ENCODE measurements around the gene GSTA4.

GSTA4 gene

DNA sequence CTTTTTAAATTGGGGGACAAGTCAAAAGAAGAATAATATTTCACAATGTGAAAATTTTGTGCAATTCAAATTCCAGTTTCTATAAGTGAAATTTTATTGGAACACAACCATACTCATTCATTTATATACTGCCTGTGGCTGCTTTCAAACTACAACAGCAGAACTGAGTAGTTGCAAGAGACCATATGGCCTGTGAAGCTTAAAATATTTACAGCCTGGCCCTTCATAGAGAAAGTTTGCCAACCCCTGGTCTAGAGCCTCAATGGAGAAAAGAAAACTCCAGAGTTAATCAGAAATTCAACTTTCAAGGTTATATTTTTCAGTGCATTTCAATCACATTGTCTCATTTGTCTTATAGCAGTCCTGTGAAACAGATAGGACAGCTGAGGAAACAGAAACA lies 43.5 kb upstream of the GSTA4 start:
- TF ChIP-seq, protein P1, sequence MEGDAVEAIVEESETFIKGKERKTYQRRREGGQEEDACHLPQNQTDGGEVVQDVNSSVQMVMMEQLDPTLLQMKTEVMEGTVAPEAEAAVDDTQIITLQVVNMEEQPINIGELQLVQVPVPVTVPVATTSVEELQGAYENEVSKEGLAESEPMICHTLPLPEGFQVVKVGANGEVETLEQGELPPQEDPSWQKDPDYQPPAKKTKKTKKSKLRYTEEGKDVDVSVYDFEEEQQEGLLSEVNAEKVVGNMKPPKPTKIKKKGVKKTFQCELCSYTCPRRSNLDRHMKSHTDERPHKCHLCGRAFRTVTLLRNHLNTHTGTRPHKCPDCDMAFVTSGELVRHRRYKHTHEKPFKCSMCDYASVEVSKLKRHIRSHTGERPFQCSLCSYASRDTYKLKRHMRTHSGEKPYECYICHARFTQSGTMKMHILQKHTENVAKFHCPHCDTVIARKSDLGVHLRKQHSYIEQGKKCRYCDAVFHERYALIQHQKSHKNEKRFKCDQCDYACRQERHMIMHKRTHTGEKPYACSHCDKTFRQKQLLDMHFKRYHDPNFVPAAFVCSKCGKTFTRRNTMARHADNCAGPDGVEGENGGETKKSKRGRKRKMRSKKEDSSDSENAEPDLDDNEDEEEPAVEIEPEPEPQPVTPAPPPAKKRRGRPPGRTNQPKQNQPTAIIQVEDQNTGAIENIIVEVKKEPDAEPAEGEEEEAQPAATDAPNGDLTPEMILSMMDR (conservative IDR thresholded peaks at IDR 0.05; ENCODE audit: low read length), result no peak
- TF ChIP-seq EZH2phosphoT487 (IDR thresholded peaks at IDR 0.05; ENCODE audit: borderline replicate concordance), result no peak
- no peak overlapping the region for H3K9ac ChIP-seq (ENCODE audit: low read depth, low read length, poor library complexity, severe bottlenecking)
- no peaks in the 10 kb centered on the region for H3K79me2 ChIP-seq (ENCODE audit: insufficient read depth, low read length)
- no peak overlapping the region for H3K4me3 ChIP-seq (ENCODE audit: low read length, poor library complexity, severe bottlenecking)
- no peaks in the 10 kb centered on the region for H4K20me1 ChIP-seq (ENCODE audit: insufficient read depth, low read length, poor library complexity, severe bottlenecking)
- H3K27me3 ChIP-seq (ENCODE audit: insufficient read depth, low read length, poor library complexity, severe bottlenecking), result no peaks in the 10 kb centered on the region
- H3F3A ChIP-seq (ENCODE audit: low read depth), result no peaks in the 10 kb centered on the region
- H3K4me1 ChIP-seq (ENCODE audit: insufficient read depth, low read length, poor library complexity, severe bottlenecking), result no peaks in the 10 kb centered on the region
- H3K9me3 ChIP-seq (ENCODE audit: insufficient read depth, low read depth, low read length), result no peaks in the 10 kb centered on the region
- no peaks in the 10 kb centered on the region for H3K9me2 ChIP-seq (replicated peaks; ENCODE audit: low read depth, low read length)
- no peak overlapping the region for H2AFZ ChIP-seq (ENCODE audit: low read length)
- no peak overlapping the region for H3K4me2 ChIP-seq (ENCODE audit: low read depth, low read length, poor library complexity, severe bottlenecking)
- peaks cover 21% of the 10 kb centered on the region; the same call in 1 of the 2 replicates for H3K36me3 ChIP-seq (ENCODE audit: insufficient read depth, low read length)

DNA sequence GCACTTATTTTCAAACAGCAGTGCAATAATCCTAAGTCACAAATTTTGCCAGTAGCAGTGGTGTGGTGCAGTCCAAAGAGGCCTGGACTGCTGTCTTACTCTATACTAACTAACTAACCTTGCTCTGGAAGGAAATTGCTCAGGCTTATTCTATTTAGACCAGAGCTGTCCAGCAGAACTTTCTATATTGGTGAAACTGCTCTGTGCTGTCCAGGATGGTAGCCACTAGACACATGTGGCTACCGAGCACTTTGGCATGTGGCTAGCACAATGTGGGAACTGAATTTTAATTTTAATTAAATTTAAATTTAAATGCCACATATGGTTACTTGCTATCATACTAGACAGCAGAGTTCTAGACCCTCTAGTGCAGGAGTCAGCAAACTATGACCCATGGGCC lies 43.1 kb upstream of the GSTA4 start:
- Histone ChIP-seq H3K79me2 (ENCODE audit: insufficient read depth, low read length) (no peaks in the 10 kb centered on the region), H3K9me2 (replicated peaks; ENCODE audit: low read depth, low read length) (no peaks in the 10 kb centered on the region), H3K4me2 (ENCODE audit: low read depth, low read length, poor library complexity, severe bottlenecking) (no peak overlapping the region), H3K27me3 (ENCODE audit: insufficient read depth, low read length, poor library complexity, severe bottlenecking) (no peaks in the 10 kb centered on the region), H3K4me1 (ENCODE audit: insufficient read depth, low read length, poor library complexity, severe bottlenecking) (no peaks in the 10 kb centered on the region), H4K20me1 (ENCODE audit: insufficient read depth, low read length, poor library complexity, severe bottlenecking) (no peaks in the 10 kb centered on the region), H3K4me3 (ENCODE audit: low read length, poor library complexity, severe bottlenecking) (no peak overlapping the region), H3K9me3 (ENCODE audit: insufficient read depth, low read depth, low read length) (no peaks in the 10 kb centered on the region), H2AFZ (ENCODE audit: low read length) (no peak overlapping the region), H3K36me3 (ENCODE audit: insufficient read depth, low read length) (peaks cover 24% of the 10 kb centered on the region; the same call in 1 of the 2 replicates), H3F3A (ENCODE audit: low read depth) (no peaks in the 10 kb centered on the region), H3K9ac (ENCODE audit: low read depth, low read length, poor library complexity, severe bottlenecking) (no peak overlapping the region)
- no peak for TF ChIP-seq EZH2phosphoT487 (IDR thresholded peaks at IDR 0.05; ENCODE audit: borderline replicate concordance)
- TF ChIP-seq, protein P1 (conservative IDR thresholded peaks at IDR 0.05; ENCODE audit: low read length), result no peak

DNA sequence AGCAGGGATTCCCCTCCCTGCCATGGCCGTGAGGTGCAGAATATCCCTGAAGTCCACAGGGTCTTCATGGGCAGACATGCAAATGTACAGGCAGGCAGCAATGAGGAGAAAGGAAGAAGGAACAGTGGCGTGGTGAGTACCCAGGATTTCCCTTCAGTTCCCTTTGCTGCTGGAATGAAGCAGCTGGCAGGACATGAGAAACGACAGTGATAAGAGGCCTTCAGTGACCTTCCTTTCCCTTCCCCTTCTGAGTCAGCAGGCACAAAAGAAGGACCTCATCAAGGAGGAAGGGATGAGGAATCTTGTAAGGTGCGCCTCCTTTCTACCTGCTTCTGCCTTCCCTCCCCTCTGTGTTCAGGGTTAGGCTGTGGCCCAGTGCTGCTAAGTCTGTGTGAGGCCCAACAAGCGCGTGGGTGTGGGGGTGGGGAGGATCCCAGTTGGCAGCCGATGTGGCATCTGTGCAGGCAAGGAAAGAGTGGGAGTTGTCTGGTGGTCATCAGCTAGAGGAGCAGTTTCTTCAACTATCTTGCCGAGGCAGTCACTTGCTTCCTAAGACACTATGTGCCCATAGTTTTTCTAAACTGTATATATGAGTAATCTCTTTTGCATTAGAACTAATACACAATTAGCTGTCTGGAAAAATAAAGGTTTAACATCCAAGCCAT lies 40.6 kb upstream of the GSTA4 start:
- no peak overlapping the region for H3K4me2 ChIP-seq (ENCODE audit: low read depth, low read length, poor library complexity, severe bottlenecking)
- no peaks in the 10 kb centered on the region for H4K20me1 ChIP-seq (ENCODE audit: insufficient read depth, low read length, poor library complexity, severe bottlenecking)
- H3K4me1 ChIP-seq (ENCODE audit: insufficient read depth, low read length, poor library complexity, severe bottlenecking), result no peaks in the 10 kb centered on the region
- no peaks in the 10 kb centered on the region for H3F3A ChIP-seq (ENCODE audit: low read depth)
- peaks cover 35% of the 10 kb centered on the region; the same call in 1 of the 2 replicates for H3K36me3 ChIP-seq (ENCODE audit: insufficient read depth, low read length)
- H2AFZ ChIP-seq (ENCODE audit: low read length), result no peak overlapping the region
- no peak overlapping the region for H3K9ac ChIP-seq (ENCODE audit: low read depth, low read length, poor library complexity, severe bottlenecking)
- no peak for TF ChIP-seq EZH2phosphoT487 (IDR thresholded peaks at IDR 0.05; ENCODE audit: borderline replicate concordance)
- TF ChIP-seq, protein P1 (conservative IDR thresholded peaks at IDR 0.05; ENCODE audit: low read length), result no peak
- no peaks in the 10 kb centered on the region for H3K9me2 ChIP-seq (replicated peaks; ENCODE audit: low read depth, low read length)
- no peaks in the 10 kb centered on the region for H3K79me2 ChIP-seq (ENCODE audit: insufficient read depth, low read length)
- H3K9me3 ChIP-seq (ENCODE audit: insufficient read depth, low read depth, low read length), result no peaks in the 10 kb centered on the region
- no peaks in the 10 kb centered on the region for H3K27me3 ChIP-seq (ENCODE audit: insufficient read depth, low read length, poor library complexity, severe bottlenecking)
- H3K4me3 ChIP-seq (ENCODE audit: low read length, poor library complexity, severe bottlenecking), result no peak overlapping the region

All from Loucy (cell line).